KMS-11 (cell line): Measurements from ENCODE around the gene SLC17A2.

Experiments
- H2AFZ ChIP-seq: fragments of 200-600 bp; sonication (generic); 2 replicates; pipeline ENCODE4 v1.6.1; 2016; ENCODE audit warnings: antibody characterized with exemption, mixed run types, low read depth
- H3K27ac ChIP-seq: fragments of 200-600 bp; sonication (generic); 2 replicates; pipeline ENCODE4 v1.6.1; 2016; ENCODE audit warnings: mild to moderate bottlenecking, mixed run types
- H3K27me3 ChIP-seq: fragments of 200-600 bp; sonication (generic); 2 replicates; pipeline ENCODE4 v1.6.1; 2017; ENCODE audit warnings: mild to moderate bottlenecking, low read depth, mixed run types, moderate library complexity; ENCODE audit not compliant: insufficient read depth
- H3K36me3 ChIP-seq: fragments of 200-600 bp; sonication (generic); 2 replicates; pipeline ENCODE4 v1.6.1; 2017; ENCODE audit warnings: mild to moderate bottlenecking, mixed run types; ENCODE audit not compliant: insufficient read depth
- H3K4me1 ChIP-seq: fragments of 200-600 bp; sonication (generic); 2 replicates; pipeline ENCODE4 v1.6.1; 2016; ENCODE audit warnings: mild to moderate bottlenecking, low read depth, mixed run types; ENCODE audit not compliant: poor library complexity, severe bottlenecking
- H3K4me2 ChIP-seq: fragments of 200-600 bp; sonication (generic); 2 replicates; pipeline ENCODE4 v1.7.0; 2016; ENCODE audit warnings: mild to moderate bottlenecking, mixed run types
- H3K4me3 ChIP-seq: fragments of 200-600 bp; sonication (generic); IDR thresholded peaks from 2 replicates; pipeline ENCODE4 v1.6.1; 2017; ENCODE audit warnings: low read depth, low read length, mixed read lengths; ENCODE audit not compliant: insufficient read depth
- H3K79me2 ChIP-seq: fragments of 200-600 bp; sonication (generic); 2 replicates; pipeline ENCODE4 v1.6.1; 2016; ENCODE audit warnings: low read depth, mixed run types; ENCODE audit not compliant: insufficient read depth
- H3K9ac ChIP-seq: fragments of 200-600 bp; sonication (generic); 2 replicates; pipeline ENCODE4 v1.6.1; 2016; ENCODE audit warnings: mild to moderate bottlenecking, mixed run types
- H4K20me1 ChIP-seq: fragments of 200-600 bp; sonication (generic); 2 replicates; pipeline ENCODE4 v1.6.1; 2016; ENCODE audit warnings: mild to moderate bottlenecking, mixed run types; ENCODE audit not compliant: insufficient read depth
- CTCF ChIP-seq: fragments of 200-600 bp; sonication (generic); conservative IDR thresholded peaks from 2 replicates; pipeline ENCODE4 v1.6.1; 2017; ENCODE audit warnings: low read depth, mild to moderate bottlenecking, antibody characterized with exemption, low read length, moderate library complexity, mixed read lengths

The SLC17A2 gene

GRCh38 chr6:25944688-25945574, 14.4 kb upstream of the SLC17A2 start:
- H3K4me2 ChIP-seq = peak overlapping the region; percentile 81
- H3K27ac ChIP-seq = peak overlapping the region; percentile 25; the same call in 1 of the 2 replicates
- no peak overlapping the region; the same call in 1 of the 2 replicates for H3K9ac ChIP-seq
- H3K79me2 ChIP-seq = no peaks in the 10 kb centered on the region
- peaks cover 31% of the 10 kb centered on the region for H3K4me1 ChIP-seq
- H4K20me1 ChIP-seq = no peaks in the 10 kb centered on the region
- H2AFZ ChIP-seq = 0 out of 2 replicates have a peak overlapping the region, but pooled peaks have one; percentile 22
- no peak for TF ChIP-seq CTCF
- H3K27me3 ChIP-seq = no peaks in the 10 kb centered on the region
- H3K36me3 ChIP-seq = no peaks in the 10 kb centered on the region
- no peak overlapping the region for H3K4me3 ChIP-seq

GRCh38 chr6:25943887-25944286, 13.4 kb upstream of the SLC17A2 start:
- Histone ChIP-seq H3K4me1 (peaks cover 31% of the 10 kb centered on the region), H3K4me2 (no peak overlapping the region; the same call in 1 of the 2 replicates), H3K79me2 (no peaks in the 10 kb centered on the region), H2AFZ (no peak overlapping the region), H3K36me3 (no peaks in the 10 kb centered on the region), H3K27ac (no peak overlapping the region), H3K9ac (no peak overlapping the region), H3K27me3 (no peaks in the 10 kb centered on the region), H4K20me1 (no peaks in the 10 kb centered on the region), H3K4me3 (no peak overlapping the region)
- TF ChIP-seq CTCF = no peak

- no peaks in the 10 kb centered on the region for H3K27me3 ChIP-seq
- H3K79me2 ChIP-seq = no peaks in the 10 kb centered on the region
- peak; percentile 29; the same call in 1 of the 2 replicates for TF ChIP-seq CTCF
- peaks cover 31% of the 10 kb centered on the region for H3K4me1 ChIP-seq
- H3K27ac ChIP-seq = no peak overlapping the region
- H3K4me2 ChIP-seq = no peak overlapping the region
- H3K36me3 ChIP-seq = no peaks in the 10 kb centered on the region
- no peaks in the 10 kb centered on the region for H4K20me1 ChIP-seq
- H3K4me3 ChIP-seq = no peak overlapping the region
- no peak overlapping the region for H2AFZ ChIP-seq
- H3K9ac ChIP-seq = no peak overlapping the region
Observed at GRCh38 chr6:25942561-25943147, 12.2 kb upstream of the SLC17A2 start.

- Histone ChIP-seq H3K4me3 (no peak overlapping the region), H3K4me2 (no peak overlapping the region), H3K4me1 (peaks cover 11% of the 10 kb centered on the region), H2AFZ (no peak overlapping the region), H3K79me2 (no peaks in the 10 kb centered on the region), H3K27ac (no peak overlapping the region), H3K36me3 (no peaks in the 10 kb centered on the region), H3K9ac (no peak overlapping the region), H4K20me1 (no peaks in the 10 kb centered on the region), H3K27me3 (no peaks in the 10 kb centered on the region)
- no peak for TF ChIP-seq CTCF
Observed at GRCh38 chr6:25939593-25939992, 9.1 kb upstream of the SLC17A2 start.
